HEK293 (cell line): Measurements from ENCODE around the gene TSGA10IP.

Source experiments
- GLI2 ChIP-seq: fragments of 450-650 bp; formaldehyde crosslinking; IDR thresholded peaks from 2 replicates; pipeline ENCODE4; 2017; ENCODE audit warnings: missing biosample characterization, missing genetic modification characterization, low read depth, borderline replicate concordance
- GLIS2 ChIP-seq: fragments of 450-650 bp; formaldehyde crosslinking; IDR thresholded peaks from 2 replicates; pipeline ENCODE4 v1.5.1; 2016; ENCODE audit warnings: missing biosample characterization, missing genetic modification characterization
- HOXA7 ChIP-seq: sonication (generic); formaldehyde crosslinking; IDR thresholded peaks from 2 replicates; pipeline ENCODE4 v1.8.1; 2022; ENCODE audit warnings: missing genetic modification reagents, borderline replicate concordance
- PRDM10 ChIP-seq: fragments of 450-650 bp; formaldehyde crosslinking; IDR thresholded peaks from 2 replicates; pipeline ENCODE4 v1.5.1; 2016; ENCODE audit warnings: missing biosample characterization, missing genetic modification characterization
- TCF7L2 ChIP-seq: IDR thresholded peaks from 2 replicates; pipeline ENCODE4 v1.6.1; 2011; ENCODE audit warnings: low read depth, mild to moderate bottlenecking, inconsistent platforms, low read length, moderate library complexity, borderline replicate concordance
- YY1 ChIP-seq: fragments of 450-650 bp; formaldehyde crosslinking; IDR thresholded peaks from 2 replicates; pipeline ENCODE4 v1.5.1; 2018; ENCODE audit warnings: missing biosample characterization, missing genetic modification characterization
- YY2 ChIP-seq: fragments of 450-650 bp; formaldehyde crosslinking; IDR thresholded peaks from 2 replicates; pipeline ENCODE4 v1.5.1; 2016; ENCODE audit warnings: missing biosample characterization, missing genetic modification characterization
- ZBTB20 ChIP-seq: fragments of 450-650 bp; formaldehyde crosslinking; IDR thresholded peaks from 2 replicates; pipeline ENCODE4 v1.5.1; 2016; ENCODE audit warnings: missing biosample characterization, missing genetic modification characterization
- ZBTB7A ChIP-seq: fragments of 450-650 bp; formaldehyde crosslinking; IDR thresholded peaks from 2 replicates; pipeline ENCODE4 v1.5.1; 2016; ENCODE audit warnings: low read depth, missing biosample characterization, missing genetic modification characterization
- ZFHX2 ChIP-seq: fragments of 450-650 bp; formaldehyde crosslinking; conservative IDR thresholded peaks from 2 replicates; pipeline ENCODE4 v1.5.1; 2016; ENCODE audit warnings: missing biosample characterization, missing genetic modification characterization
- ZNF146 ChIP-seq: fragments of 450-650 bp; formaldehyde crosslinking; IDR thresholded peaks from 2 replicates; pipeline ENCODE4 v1.5.1; 2016; ENCODE audit warnings: missing biosample characterization, missing genetic modification characterization
- ZNF19 ChIP-seq: fragments of 450-650 bp; formaldehyde crosslinking; IDR thresholded peaks from 2 replicates; pipeline ENCODE4; 2016; ENCODE audit warnings: missing biosample characterization, missing genetic modification characterization, low read depth
- ZNF26 ChIP-seq: fragments of 450-650 bp; formaldehyde crosslinking; IDR thresholded peaks from 2 replicates; pipeline ENCODE4 v1.5.1; 2016; ENCODE audit warnings: missing biosample characterization, missing genetic modification characterization
- ZNF280C ChIP-seq: fragments of 450-650 bp; formaldehyde crosslinking; IDR thresholded peaks from 2 replicates; pipeline ENCODE4 v1.5.1; 2016; ENCODE audit warnings: missing biosample characterization, missing genetic modification characterization
- ZNF354C ChIP-seq: fragments of 450-650 bp; formaldehyde crosslinking; IDR thresholded peaks from 2 replicates; pipeline ENCODE4 v1.5.1; 2016; ENCODE audit warnings: missing biosample characterization, missing genetic modification characterization, low read depth, borderline replicate concordance
- ZNF37A ChIP-seq: fragments of 450-650 bp; IDR thresholded peaks from 2 replicates; pipeline ENCODE4 v1.5.1; 2018; ENCODE audit warnings: missing biosample characterization, missing genetic modification characterization
- ZNF488 ChIP-seq: fragments of 450-650 bp; formaldehyde crosslinking; IDR thresholded peaks from 2 replicates; pipeline ENCODE4 v1.5.1; 2016; ENCODE audit warnings: missing biosample characterization, missing genetic modification characterization
- ZNF530 ChIP-seq: fragments of 450-650 bp; formaldehyde crosslinking; IDR thresholded peaks from 2 replicates; pipeline ENCODE4 v1.5.1; 2016; ENCODE audit warnings: low read depth, missing biosample characterization, missing genetic modification characterization
- ZNF610 ChIP-seq: fragments of 450-650 bp; formaldehyde crosslinking; IDR thresholded peaks from 2 replicates; pipeline ENCODE4 v1.5.1; 2016; ENCODE audit warnings: missing biosample characterization, missing genetic modification characterization, borderline replicate concordance
- ZNF677 ChIP-seq: fragments of 450-650 bp; IDR thresholded peaks from 2 replicates; pipeline ENCODE4 v1.5.0; 2018; ENCODE audit warnings: missing biosample characterization, mild to moderate bottlenecking, missing genetic modification characterization, moderate library complexity
- ZSCAN18 ChIP-seq: fragments of 450-650 bp; formaldehyde crosslinking; IDR thresholded peaks from 2 replicates; pipeline ENCODE4 v1.5.1; 2016; ENCODE audit warnings: missing biosample characterization, missing genetic modification characterization
- ZSCAN23 ChIP-seq: fragments of 450-650 bp; formaldehyde crosslinking; IDR thresholded peaks from 2 replicates; pipeline ENCODE4 v1.5.1; 2016; ENCODE audit warnings: missing biosample characterization, missing genetic modification characterization
- ZSCAN30 ChIP-seq: fragments of 450-650 bp; IDR thresholded peaks from 2 replicates; pipeline ENCODE4 v1.5.1; 2018; ENCODE audit warnings: missing biosample characterization, mild to moderate bottlenecking, missing genetic modification characterization, moderate library complexity
- TF ChIP-seq, protein P1 (sequence below): fragments of 450-650 bp; formaldehyde crosslinking; IDR thresholded peaks from 2 replicates; pipeline ENCODE4 v1.5.1; 2016; ENCODE audit warnings: missing biosample characterization, missing genetic modification characterization, borderline replicate concordance
- TF ChIP-seq, protein P2 (sequence below): fragments of 450-650 bp; formaldehyde crosslinking; IDR thresholded peaks from 2 replicates; pipeline ENCODE4 v1.5.1; 2016; ENCODE audit warnings: missing biosample characterization, missing genetic modification characterization, borderline replicate concordance

The TSGA10IP gene

GRCh38 chr11:65919141-65919572, 26.1 kb upstream of the TSGA10IP start, which contains the start of gene DRAP1 (continued):
- 0 out of 2 replicates have a peak, but pooled peaks have one; percentile 35 for TF ChIP-seq ZNF488 (tag by site-specific recombination)
- TF ChIP-seq ZNF37A = peak; percentile 83
- TF ChIP-seq, protein P1, sequence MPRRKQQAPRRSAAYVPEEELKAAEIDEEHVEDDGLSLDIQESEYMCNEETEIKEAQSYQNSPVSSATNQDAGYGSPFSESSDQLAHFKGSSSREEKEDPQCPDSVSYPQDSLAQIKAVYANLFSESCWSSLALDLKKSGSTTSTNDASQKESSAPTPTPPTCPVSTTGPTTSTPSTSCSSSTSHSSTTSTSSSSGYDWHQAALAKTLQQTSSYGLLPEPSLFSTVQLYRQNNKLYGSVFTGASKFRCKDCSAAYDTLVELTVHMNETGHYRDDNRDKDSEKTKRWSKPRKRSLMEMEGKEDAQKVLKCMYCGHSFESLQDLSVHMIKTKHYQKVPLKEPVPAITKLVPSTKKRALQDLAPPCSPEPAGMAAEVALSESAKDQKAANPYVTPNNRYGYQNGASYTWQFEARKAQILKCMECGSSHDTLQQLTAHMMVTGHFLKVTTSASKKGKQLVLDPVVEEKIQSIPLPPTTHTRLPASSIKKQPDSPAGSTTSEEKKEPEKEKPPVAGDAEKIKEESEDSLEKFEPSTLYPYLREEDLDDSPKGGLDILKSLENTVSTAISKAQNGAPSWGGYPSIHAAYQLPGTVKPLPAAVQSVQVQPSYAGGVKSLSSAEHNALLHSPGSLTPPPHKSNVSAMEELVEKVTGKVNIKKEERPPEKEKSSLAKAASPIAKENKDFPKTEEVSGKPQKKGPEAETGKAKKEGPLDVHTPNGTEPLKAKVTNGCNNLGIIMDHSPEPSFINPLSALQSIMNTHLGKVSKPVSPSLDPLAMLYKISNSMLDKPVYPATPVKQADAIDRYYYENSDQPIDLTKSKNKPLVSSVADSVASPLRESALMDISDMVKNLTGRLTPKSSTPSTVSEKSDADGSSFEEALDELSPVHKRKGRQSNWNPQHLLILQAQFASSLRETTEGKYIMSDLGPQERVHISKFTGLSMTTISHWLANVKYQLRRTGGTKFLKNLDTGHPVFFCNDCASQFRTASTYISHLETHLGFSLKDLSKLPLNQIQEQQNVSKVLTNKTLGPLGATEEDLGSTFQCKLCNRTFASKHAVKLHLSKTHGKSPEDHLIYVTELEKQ (tag by site-specific recombination) = 0 out of 2 replicates have a peak, but pooled peaks have one; percentile 39
- no peak for TF ChIP-seq HOXA7 (CRISPR knock-in tag)
- no peak for TF ChIP-seq ZSCAN23 (tag by site-specific recombination)
- TF ChIP-seq ZNF610 (tag by site-specific recombination) = no peak
- TF ChIP-seq ZBTB7A (tag by site-specific recombination) = peak; percentile 65; the same call in 1 of the 2 replicates
- TF ChIP-seq ZNF280C = no peak
- no peak for TF ChIP-seq ZNF26 (tag by site-specific recombination)
- no peak for TF ChIP-seq TCF7L2
- peak; percentile 55 for TF ChIP-seq GLIS2 (tag by site-specific recombination)
- TF ChIP-seq ZSCAN30 (tag by site-specific recombination) = peak; percentile 90
- TF ChIP-seq ZNF146 (tag by site-specific recombination) = no peak
- TF ChIP-seq PRDM10 (tag by site-specific recombination) = peak; percentile 75
- no peak for TF ChIP-seq ZNF354C (tag by site-specific recombination)
- TF ChIP-seq ZFHX2 (tag by site-specific recombination) = peak; percentile 67
- TF ChIP-seq YY2 (tag by site-specific recombination) = no peak
- no peak for TF ChIP-seq ZBTB20
- peak; percentile 63; the same call in 1 of the 2 replicates for TF ChIP-seq GLI2
- TF ChIP-seq ZNF19 (tag by site-specific recombination) = no peak
- TF ChIP-seq ZSCAN18 (tag by site-specific recombination) = 0 out of 2 replicates have a peak, but pooled peaks have one; percentile 75
- TF ChIP-seq ZNF530 (tag by site-specific recombination) = no peak
- TF ChIP-seq, protein P2, sequence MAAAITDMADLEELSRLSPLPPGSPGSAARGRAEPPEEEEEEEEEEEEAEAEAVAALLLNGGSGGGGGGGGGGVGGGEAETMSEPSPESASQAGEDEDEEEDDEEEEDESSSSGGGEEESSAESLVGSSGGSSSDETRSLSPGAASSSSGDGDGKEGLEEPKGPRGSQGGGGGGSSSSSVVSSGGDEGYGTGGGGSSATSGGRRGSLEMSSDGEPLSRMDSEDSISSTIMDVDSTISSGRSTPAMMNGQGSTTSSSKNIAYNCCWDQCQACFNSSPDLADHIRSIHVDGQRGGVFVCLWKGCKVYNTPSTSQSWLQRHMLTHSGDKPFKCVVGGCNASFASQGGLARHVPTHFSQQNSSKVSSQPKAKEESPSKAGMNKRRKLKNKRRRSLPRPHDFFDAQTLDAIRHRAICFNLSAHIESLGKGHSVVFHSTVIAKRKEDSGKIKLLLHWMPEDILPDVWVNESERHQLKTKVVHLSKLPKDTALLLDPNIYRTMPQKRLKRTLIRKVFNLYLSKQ (tag by site-specific recombination) = no peak
- TF ChIP-seq YY1 (tag by site-specific recombination) = peak; percentile 17; the same call in 1 of the 2 replicates
- TF ChIP-seq ZNF677 = peak; percentile 85
